Measurements from ENCODE around the gene DNAJC13.

Gene DNAJC13

GRCh38 chr3:132486099-132486498, 68.8 kb downstream of the DNAJC13 start:
- no peak for DNase-seq (ENCODE audit: low read depth)

- DNase-seq (ENCODE audit: low read depth), result peak; percentile 24
Measured at GRCh38 chr3:132488151-132488550, 70.8 kb downstream of the DNAJC13 start.

DNA sequence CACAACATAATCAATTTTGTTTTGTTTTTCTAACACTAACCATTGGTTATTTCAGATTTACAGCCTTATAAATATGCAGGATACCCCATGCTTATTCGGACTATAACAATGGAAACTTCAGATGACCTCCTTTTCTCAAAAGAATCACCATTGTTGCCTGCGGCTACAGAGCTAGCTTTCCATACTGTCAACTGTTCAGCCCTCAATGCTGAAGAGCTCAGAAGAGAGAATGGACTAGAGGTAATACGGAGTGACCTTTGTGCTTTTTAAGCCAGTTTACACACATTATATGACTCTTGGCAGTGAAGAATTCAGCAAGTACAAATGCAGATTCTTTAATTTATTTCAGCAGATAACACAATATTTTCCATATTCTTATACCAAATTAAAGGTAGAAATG, 81.8 kb downstream of the DNAJC13 start:
- DNase-seq (ENCODE audit: low read depth), result no peak

DNA sequence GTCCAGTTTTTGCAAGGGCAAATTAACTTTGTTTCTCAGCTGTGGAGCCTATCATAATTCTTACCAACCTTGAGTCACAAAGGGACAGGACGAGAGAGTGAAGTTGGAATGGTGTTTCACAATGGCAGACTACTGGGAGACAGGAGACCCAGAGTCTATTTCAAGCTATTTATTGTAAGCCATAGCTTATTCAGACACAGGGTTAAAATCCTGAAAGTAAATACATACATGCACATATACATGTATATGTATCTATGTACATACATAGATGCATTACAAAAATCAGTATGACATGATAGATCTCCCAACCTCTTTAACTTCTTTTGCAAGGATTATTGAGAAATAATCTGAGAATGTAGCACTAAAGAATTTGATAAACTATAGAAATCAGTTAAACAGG, 86.3 kb downstream of the DNAJC13 start:
- no peak for DNase-seq (ENCODE audit: low read depth)

GRCh38 chr3:132504375-132504933, 87.2 kb downstream of the DNAJC13 start:
- no peak for DNase-seq (ENCODE audit: low read depth)

DNA sequence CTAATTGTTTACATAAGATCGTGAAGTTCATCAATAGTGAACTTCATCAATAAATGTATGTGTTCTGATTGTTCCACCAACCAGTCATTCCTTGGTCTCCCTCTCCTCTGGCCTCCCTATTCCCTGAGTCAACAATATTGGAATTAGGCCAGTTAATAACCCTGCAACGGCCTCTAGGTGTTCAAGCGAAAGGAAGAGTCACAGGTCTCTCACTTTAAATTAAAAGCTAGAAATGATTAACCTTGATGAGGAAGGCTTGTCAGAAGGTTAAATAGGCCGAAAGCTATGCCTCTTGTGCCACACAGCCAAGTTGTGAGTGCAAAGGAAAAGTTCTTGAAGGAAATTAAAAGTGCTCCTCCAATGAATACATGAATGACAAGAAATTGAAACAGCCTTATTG, 90.4 kb downstream of the DNAJC13 start:
- DNase-seq (ENCODE audit: low read depth), result no peak

- no peak for DNase-seq (ENCODE audit: low read depth)
Measured at GRCh38 chr3:132509096-132509495, 91.8 kb downstream of the DNAJC13 start.

- DNase-seq (ENCODE audit: low read depth), result no peak
Measured at GRCh38 chr3:132509506-132509905, 92.2 kb downstream of the DNAJC13 start.

- no peak for DNase-seq (ENCODE audit: low read depth)
Measured at GRCh38 chr3:132513057-132513456, 95.8 kb downstream of the DNAJC13 start.

GRCh38 chr3:132517311-132517710, 100.0 kb downstream of the DNAJC13 start:
- no peak for DNase-seq (ENCODE audit: low read depth)

GRCh38 chr3:132519914-132520313, 102.6 kb downstream of the DNAJC13 start:
- no peak for DNase-seq (ENCODE audit: low read depth)

DNA sequence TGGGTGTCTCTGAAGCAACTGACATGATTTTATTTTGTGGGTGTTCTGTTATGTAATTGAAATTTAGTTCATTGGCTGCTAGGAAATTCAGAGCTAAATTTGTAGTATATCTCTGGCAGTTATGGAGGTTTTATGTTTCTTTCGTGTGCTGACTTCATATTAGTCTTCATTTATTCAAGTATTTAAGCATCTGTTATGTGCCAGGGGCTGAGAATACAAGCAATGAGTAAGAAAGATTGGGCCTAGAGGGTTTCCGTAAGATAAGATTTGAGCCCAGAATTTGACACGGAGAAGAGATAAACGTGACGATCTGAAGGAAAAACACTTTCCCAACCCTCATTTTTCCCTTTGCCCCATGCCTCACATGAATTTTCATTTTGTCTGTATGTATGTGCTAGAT, 104.6 kb downstream of the DNAJC13 start:
- DNase-seq (ENCODE audit: low read depth), result no peak

GRCh38 chr3:132522353-132522752, 105.1 kb downstream of the DNAJC13 start:
- no peak for DNase-seq (ENCODE audit: low read depth)

- DNase-seq (ENCODE audit: low read depth), result no peak
Measured at GRCh38 chr3:132530624-132531023, 113.3 kb downstream of the DNAJC13 start.

GRCh38 chr3:132535575-132536441, 118.5 kb downstream of the DNAJC13 start:
- DNase-seq (ENCODE audit: low read depth), result peak; percentile 35

GRCh38 chr3:132536442-132537153, 119.3 kb downstream of the DNAJC13 start:
- no peak for DNase-seq (ENCODE audit: low read depth)

DNA sequence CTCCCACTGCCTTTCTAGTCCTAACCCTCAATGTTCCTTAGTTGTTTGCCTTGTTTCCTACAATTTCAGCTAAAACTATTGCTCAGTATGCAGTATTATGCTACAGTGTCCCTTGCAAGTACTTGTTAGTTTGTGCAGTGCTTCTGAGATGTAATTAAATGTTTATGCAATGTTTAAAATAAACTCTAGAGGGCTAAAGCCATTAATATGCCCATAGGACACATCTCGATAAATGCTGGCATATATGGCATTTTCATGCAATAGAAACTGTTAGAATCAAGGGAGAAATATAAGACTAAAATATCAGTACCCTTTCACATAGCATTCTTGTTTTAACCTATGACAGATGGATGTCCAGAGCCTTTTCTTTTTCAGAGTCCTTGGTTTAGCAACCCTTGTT, 120.0 kb downstream of the DNAJC13 start:
- no peak for DNase-seq (ENCODE audit: low read depth)

DNA sequence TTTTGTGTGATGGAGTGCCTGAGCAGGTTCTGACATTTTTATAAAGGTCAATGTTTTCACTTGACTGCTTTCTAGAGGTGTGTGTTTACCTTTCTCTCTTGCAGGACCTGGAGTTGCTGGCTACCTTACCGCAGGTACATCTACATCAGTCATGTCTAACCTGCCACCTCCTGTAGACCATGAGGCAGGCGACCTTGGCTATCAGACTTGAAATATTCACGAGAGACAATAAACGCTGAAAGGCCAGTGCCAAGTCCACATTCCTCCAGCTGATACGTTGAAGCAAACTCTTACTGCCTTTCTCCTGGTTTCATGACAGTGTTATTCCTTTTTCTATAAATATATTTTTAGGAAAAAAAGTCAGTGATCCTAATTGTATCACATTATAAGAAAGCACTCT, 120.8 kb downstream of the DNAJC13 start:
- no peak for DNase-seq (ENCODE audit: low read depth)

DNA sequence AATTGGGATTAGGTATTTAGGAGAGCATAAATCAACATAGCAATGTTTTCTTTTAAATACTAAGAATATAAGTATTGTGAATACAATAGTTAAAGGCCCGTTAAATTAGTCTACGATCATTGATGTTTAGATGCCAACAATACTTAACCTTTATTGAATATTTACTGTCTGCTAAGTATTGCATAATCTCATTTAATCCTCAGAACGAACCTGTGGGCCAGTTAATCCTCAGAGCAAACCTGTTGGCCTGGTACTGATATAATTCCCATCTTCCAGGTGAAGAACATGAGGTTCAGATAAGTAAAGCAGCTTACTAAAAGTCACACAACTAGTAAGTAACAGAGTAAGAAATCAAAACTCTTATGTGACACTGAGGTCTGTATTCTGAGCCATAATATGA, 122.4 kb downstream of the DNAJC13 start:
- DNase-seq (ENCODE audit: low read depth), result no peak

GRCh38 chr3:132542577-132542976, 125.3 kb downstream of the DNAJC13 start:
- no peak for DNase-seq (ENCODE audit: low read depth)

- DNase-seq (ENCODE audit: low read depth), result no peak
Measured at GRCh38 chr3:132543011-132543739, 125.9 kb downstream of the DNAJC13 start.

- no peak for DNase-seq (ENCODE audit: low read depth)
Measured at GRCh38 chr3:132544130-132544529, 126.8 kb downstream of the DNAJC13 start.
